Stimulated activated memory B cell treated with anti-CD40 and anti-IgM and Interleukin-4, amounts not matched to agents 10 μg/mL and 1 μg/mL and 100 μg/mL, for 72 hours (primary cell): Measurements from ENCODE around the gene MINAR2.

ENCODE experiments used
- ATAC-seq: fragments of 150-1000 bp; cut with Tn5 transposase; 2 replicates; pipeline ENCODE4 v1.10.0; 2021
- H3K27ac Mint-ChIP-seq: one replicate; pipeline ENCODE4 v1.8.0; 2022; ENCODE audit warnings: mild to moderate bottlenecking, mixed read lengths
- H3K27me3 Mint-ChIP-seq: one replicate; pipeline ENCODE4 v1.8.0; 2022; ENCODE audit warnings: mixed read lengths
- H3K36me3 Mint-ChIP-seq: one replicate; pipeline ENCODE4 v1.8.0; 2022; ENCODE audit warnings: mixed read lengths
- H3K4me1 Mint-ChIP-seq: one replicate; pipeline ENCODE4 v1.8.0; 2022; ENCODE audit warnings: mixed read lengths
- H3K4me3 Mint-ChIP-seq: one replicate; pipeline ENCODE4 v1.8.0; 2022; ENCODE audit warnings: mild to moderate bottlenecking, moderate library complexity, mixed read lengths
- H3K9me3 Mint-ChIP-seq: one replicate; pipeline ENCODE4 v1.8.0; 2022; ENCODE audit warnings: mixed read lengths

The MINAR2 gene

DNA sequence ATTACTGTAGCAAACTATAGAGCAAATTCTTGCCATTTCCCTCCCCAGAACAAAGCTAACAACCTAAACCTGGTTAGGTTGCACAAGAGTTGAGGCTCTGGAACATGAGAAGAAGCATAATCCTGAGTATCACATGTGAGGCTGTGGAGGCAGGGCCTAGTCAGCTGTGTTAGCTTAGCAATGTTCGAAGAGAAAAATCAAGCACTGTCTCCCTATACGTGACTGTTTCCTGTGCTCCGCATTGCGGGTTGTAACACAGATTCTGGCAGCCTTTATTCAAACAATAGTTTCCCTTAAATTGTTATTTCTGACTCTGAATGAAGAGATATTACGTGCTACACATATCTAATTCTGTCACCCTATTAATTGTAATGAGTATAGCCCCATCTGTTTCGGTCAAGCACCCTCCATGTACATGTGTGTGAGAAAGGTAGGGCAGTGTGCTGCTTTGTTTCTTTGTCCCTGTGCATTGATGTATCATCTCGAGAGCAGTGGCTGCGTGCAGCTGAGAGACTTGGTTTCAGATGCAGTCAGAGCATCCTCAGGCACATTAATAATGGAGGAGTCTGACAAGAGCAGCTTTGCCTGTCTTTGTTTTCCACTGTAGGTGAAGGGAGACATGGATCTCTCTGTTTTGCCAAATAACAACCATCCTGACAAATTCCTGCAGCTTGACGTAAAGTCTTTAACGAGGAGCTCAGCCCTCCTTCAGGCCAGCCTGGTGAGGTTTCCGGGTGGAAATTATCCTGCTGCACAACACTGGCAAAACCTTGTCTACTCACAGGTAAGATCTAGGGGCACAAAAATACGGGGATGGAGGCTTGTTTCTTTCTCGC is at the start of gene MINAR2:
MINAR2 (plus strand) TSS at position 523 of the 836 bp plus-strand sequence; CDS start at position 620, 97 bp downstream.
- Mint-ChIP-seq H3K9me3 (no peaks in the 10 kb centered on the region), H3K27me3 (no peaks in the 10 kb centered on the region), H3K4me3 (no peak within 1 kb of the TSS), H3K27ac (no peak within 1 kb of the TSS), H3K36me3 (no peaks in the 10 kb centered on the region), H3K4me1 (no peaks in the 10 kb centered on the region)
- no peak for ATAC-seq

DNA sequence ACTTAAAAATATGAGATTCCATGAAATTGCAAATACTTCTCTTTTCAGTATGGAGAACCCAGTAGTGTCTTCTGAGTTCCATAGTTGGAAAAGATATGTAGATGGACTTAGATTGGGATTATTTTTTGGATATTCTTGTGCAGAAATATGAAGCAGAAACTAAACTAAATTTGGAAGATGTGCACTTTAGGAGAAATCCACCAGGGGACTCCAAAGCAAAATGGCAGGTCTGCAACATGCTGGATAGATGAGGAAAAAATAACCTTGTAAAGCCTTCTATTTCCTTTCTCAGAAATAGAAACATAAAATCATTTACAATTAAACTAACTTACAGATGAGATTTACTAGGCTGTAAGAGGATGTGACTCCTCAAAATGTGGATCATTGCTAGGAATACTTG is 49.2 kb upstream of the MINAR2 start:
- Mint-ChIP-seq H3K36me3 (no peaks in the 10 kb centered on the region), H3K27me3 (no peaks in the 10 kb centered on the region), H3K4me1 (no peaks in the 10 kb centered on the region), H3K9me3 (no peaks in the 10 kb centered on the region), H3K4me3 (no peak overlapping the region), H3K27ac (no peak overlapping the region)
- ATAC-seq, result no peak

DNA sequence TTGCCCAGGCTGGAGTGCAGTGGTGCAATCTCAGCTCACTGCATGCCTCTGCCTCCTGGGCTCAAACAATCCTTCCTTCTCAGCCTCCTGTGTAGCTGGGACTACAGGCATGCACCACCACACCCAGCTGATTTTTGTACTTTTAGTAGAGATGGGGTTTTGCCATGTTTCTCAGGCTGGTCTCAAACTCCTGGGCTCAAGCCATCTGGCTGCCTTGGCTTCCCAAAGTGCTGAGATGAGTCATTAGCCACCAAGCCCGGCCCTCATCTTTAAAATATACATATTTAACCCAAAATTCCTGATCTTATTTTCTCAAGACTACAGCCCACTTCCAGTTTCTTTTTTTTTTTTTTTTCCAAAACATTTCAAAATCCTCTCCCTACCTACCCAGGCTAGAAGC is 31.7 kb upstream of the MINAR2 start:
- ATAC-seq, result no peak
- Mint-ChIP-seq H3K9me3 (no peaks in the 10 kb centered on the region), H3K27me3 (no peaks in the 10 kb centered on the region), H3K4me1 (no peaks in the 10 kb centered on the region), H3K36me3 (no peaks in the 10 kb centered on the region), H3K27ac (no peak overlapping the region), H3K4me3 (no peak overlapping the region)

DNA sequence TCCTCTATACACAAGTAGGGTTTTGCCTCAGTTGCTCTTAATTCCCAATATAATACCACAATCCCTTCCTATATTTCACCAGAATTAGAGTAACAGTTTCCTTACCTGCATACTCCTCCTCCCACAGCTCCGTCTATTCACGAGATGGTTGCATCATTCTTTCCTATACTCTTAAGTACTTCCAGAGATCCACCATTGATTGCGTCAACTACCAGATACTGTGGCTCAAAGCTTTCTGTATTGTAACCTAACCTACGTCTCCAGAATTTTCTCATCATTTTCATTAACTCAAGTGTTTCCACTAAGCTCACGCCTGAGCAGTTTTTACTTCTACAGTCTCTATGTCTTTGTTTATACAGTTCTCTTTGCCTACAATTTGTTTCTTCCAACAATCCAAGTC is 31.2 kb upstream of the MINAR2 start:
- Mint-ChIP-seq H3K36me3 (no peaks in the 10 kb centered on the region), H3K9me3 (no peaks in the 10 kb centered on the region), H3K27me3 (no peaks in the 10 kb centered on the region), H3K4me3 (no peak overlapping the region), H3K4me1 (no peaks in the 10 kb centered on the region), H3K27ac (no peak overlapping the region)
- no peak for ATAC-seq

- no peaks in the 10 kb centered on the region for H3K36me3 Mint-ChIP-seq
- H3K27me3 Mint-ChIP-seq, result no peaks in the 10 kb centered on the region
- ATAC-seq, result no peak
- no peaks in the 10 kb centered on the region for H3K9me3 Mint-ChIP-seq
- no peak overlapping the region for H3K4me3 Mint-ChIP-seq
- no peak overlapping the region for H3K27ac Mint-ChIP-seq
- H3K4me1 Mint-ChIP-seq, result no peaks in the 10 kb centered on the region
Observed at GRCh38 chr5:129717751-129718310, 30.1 kb upstream of the MINAR2 start.

DNA sequence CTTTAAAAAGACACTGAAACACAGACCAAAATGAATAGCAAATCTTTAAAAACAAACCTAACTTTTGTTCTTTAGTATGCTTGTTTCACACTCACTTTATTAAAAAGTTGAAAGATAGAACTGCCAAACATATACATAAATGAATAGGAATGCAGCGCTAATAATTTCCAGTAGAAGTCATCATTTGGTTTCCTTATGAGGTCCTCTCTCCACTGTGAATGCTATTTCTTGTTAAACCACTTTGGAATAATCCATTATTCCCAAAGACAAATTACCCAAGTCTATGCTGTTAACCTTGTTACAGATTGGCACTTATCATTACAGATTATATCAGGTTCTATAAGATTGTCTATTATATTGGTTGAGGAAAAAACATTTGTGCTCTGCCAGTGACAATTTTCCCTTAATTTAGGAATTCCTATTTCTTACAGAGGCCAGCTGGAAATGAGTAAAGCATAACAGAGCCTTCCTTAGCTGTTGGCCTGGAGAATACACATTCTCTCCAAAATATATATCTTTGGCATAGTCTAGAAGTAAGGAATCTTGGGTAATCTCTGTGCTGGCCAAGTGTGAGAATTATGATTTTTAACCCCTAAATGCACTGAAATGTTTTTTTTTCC is 29.3 kb upstream of the MINAR2 start:
- Mint-ChIP-seq H3K9me3 (no peaks in the 10 kb centered on the region), H3K36me3 (no peaks in the 10 kb centered on the region), H3K4me3 (no peak overlapping the region), H3K27me3 (no peaks in the 10 kb centered on the region), H3K27ac (no peak overlapping the region), H3K4me1 (no peaks in the 10 kb centered on the region)
- no peak for ATAC-seq

GRCh38 chr5:129724222-129724621 is 23.7 kb upstream of the MINAR2 start:
- no peak overlapping the region for H3K27ac Mint-ChIP-seq

DNA sequence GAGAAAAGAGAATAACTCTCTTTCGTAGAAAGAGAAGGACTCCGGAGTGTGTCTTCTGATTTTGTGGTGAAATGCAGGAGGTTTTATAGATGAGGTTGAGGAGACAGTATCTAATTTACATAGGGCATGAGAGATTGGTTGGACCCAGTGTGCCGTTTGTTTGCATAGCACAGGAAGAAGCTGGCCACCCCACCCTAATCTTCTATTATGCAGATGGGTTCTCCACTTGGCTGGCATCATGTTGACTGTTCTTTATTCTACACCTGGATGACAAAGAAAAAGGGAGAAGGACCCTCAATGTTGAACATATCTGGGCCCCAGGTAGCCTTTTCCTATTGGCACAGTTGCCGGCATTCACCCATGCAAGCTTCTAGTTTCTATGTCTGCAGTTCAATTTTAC is 23.2 kb upstream of the MINAR2 start:
- Mint-ChIP-seq H3K4me1 (no peaks in the 10 kb centered on the region), H3K9me3 (no peaks in the 10 kb centered on the region), H3K36me3 (no peaks in the 10 kb centered on the region), H3K27me3 (no peaks in the 10 kb centered on the region), H3K27ac (no peak overlapping the region), H3K4me3 (no peak overlapping the region)
- ATAC-seq, result no peak

More at GRCh38 chr5:129724222-129724621, 23.7 kb upstream of the MINAR2 start:
- no peak for ATAC-seq
- Mint-ChIP-seq H3K4me3 (no peak overlapping the region), H3K4me1 (no peaks in the 10 kb centered on the region), H3K27me3 (no peaks in the 10 kb centered on the region), H3K36me3 (no peaks in the 10 kb centered on the region), H3K9me3 (no peaks in the 10 kb centered on the region)

- H3K36me3 Mint-ChIP-seq, result no peaks in the 10 kb centered on the region
- no peak for ATAC-seq
- H3K27ac Mint-ChIP-seq, result no peak overlapping the region
- no peaks in the 10 kb centered on the region for H3K9me3 Mint-ChIP-seq
- H3K4me1 Mint-ChIP-seq, result no peaks in the 10 kb centered on the region
- no peaks in the 10 kb centered on the region for H3K27me3 Mint-ChIP-seq
- H3K4me3 Mint-ChIP-seq, result no peak overlapping the region
Observed at GRCh38 chr5:129739773-129740172, 8.1 kb upstream of the MINAR2 start.

- no peaks in the 10 kb centered on the region for H3K36me3 Mint-ChIP-seq
- ATAC-seq, result no peak
- H3K27ac Mint-ChIP-seq, result no peak overlapping the region
- H3K9me3 Mint-ChIP-seq, result no peaks in the 10 kb centered on the region
- no peak overlapping the region for H3K4me3 Mint-ChIP-seq
- H3K4me1 Mint-ChIP-seq, result no peaks in the 10 kb centered on the region
- H3K27me3 Mint-ChIP-seq, result no peaks in the 10 kb centered on the region
Observed at GRCh38 chr5:129743541-129744187, 4.2 kb upstream of the MINAR2 start.

DNA sequence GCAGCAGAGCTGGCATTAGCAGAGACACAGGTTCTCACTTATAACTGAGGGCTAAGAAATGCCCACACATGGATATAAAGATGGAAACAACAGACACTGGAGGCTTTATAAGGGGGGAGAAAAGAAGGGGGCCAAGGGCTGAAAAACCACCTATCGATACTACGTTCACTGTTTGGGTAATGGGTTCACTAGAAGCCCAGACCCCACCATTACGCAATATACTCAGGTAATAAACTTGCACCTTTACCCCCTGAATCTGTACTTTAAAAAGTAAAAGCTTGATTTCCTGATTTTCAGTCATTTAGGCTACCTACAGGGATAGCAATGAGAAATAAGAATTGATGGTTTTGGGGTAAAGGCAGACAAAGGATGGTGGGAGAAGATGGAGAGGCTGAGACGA is 1.9 kb upstream of the MINAR2 start:
- Mint-ChIP-seq H3K4me3 (no peak overlapping the region), H3K27me3 (no peaks in the 10 kb centered on the region), H3K27ac (no peak overlapping the region), H3K9me3 (no peaks in the 10 kb centered on the region), H3K4me1 (no peaks in the 10 kb centered on the region), H3K36me3 (no peaks in the 10 kb centered on the region)
- no peak for ATAC-seq

DNA sequence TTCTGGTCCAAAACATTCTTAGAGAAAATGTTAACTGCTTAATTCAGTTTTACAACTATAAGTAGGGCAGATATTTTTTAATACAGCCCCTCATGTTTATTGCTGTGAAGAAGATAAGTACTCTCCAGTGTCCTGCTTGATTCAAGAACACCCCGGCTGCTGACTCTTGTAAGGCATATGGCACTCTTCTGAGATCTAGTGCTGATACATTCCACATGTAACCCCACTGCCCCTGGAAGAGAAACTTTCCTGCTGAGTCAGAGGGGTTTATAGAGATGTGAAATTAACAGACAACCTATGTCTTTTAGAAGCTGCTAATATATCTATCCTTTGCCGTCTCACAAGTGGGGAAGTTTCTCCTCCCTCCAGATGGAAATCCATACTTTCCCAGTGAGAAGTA is 1.0 kb upstream of the MINAR2 start:
- H3K4me1 Mint-ChIP-seq, result no peaks in the 10 kb centered on the region
- no peak overlapping the region for H3K27ac Mint-ChIP-seq
- no peaks in the 10 kb centered on the region for H3K36me3 Mint-ChIP-seq
- H3K4me3 Mint-ChIP-seq, result no peak overlapping the region
- H3K27me3 Mint-ChIP-seq, result no peaks in the 10 kb centered on the region
- no peak for ATAC-seq
- H3K9me3 Mint-ChIP-seq, result no peaks in the 10 kb centered on the region

DNA sequence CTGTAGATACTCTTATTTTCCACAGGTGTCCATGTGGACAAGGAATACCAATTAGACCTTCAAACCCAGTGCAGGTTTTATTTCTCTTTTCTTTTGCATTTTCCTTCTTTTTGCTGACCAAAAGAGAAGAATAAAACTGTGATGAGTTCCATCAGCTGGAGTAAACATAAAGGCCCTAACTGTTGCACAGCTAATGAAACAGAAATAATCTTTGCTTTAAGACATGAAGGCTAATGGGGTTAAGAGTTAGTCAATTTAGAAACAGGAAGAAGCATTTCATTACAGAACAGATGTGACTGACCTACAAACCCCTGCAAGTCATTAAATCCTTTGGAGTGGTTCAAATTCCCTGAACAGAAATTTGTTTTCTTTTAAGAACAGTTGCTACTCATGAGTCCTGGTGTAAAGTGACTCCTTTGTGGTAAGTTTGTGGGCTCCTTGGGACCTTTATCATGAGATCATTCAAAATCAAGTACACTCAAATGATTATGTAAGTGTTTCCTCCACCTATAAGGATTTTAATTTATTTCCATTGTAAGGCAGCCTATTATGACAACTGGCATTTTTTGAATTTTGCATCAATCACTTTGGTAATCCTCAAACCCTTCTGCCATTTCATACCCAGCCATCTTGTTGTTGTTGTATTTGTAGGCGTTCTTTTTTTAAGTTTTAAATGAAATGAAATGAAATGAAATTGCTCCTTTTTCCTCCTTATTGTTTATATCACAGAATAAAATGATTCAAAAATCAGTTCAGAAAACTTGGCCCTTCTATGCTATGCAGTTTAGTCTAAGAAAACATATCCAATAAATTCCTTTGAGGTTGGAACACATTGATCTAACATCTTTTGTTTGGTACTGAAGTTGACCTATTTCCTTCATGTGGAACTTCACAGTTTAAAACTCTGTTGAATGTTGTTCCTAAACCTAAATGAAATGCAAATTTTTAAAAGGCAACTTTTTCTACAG is 1.3 kb downstream of the MINAR2 start:
- no peaks in the 10 kb centered on the region for H3K36me3 Mint-ChIP-seq
- no peaks in the 10 kb centered on the region for H3K9me3 Mint-ChIP-seq
- H3K27ac Mint-ChIP-seq, result no peak overlapping the region
- no peak overlapping the region for H3K4me3 Mint-ChIP-seq
- no peak for ATAC-seq
- no peaks in the 10 kb centered on the region for H3K27me3 Mint-ChIP-seq
- no peaks in the 10 kb centered on the region for H3K4me1 Mint-ChIP-seq

DNA sequence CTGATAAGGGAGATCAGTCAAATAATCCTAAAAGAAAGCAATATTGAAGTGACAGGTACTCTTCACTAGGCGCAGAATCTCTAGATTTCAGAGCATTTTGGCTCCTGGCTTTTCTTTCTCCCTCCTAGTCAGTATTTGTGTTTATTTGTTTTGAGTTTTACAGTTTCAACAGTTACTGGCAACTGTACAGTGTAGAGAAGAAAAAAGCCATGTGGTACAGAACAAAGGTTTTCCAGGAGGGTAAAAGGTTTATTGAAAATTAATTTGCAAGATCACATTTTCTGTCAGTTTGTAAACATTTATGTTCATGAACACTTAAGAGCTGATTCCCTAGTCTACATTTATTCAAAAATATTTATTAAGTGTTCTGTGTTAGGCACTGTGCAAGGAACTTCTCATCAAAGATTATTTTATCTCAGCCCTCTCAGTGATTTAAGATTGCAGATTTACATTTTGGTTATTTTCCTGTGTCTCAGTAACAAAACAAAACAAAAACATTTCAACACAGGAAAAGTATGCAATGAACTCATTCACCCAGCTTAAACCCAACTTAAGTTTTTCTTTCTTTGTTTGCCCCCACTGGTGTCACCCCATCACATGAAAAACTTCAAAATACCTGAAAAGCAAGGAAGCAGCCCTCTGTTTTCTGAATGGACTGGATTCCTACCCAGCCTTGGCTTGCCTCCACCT is 12.9 kb downstream of the MINAR2 start:
- Mint-ChIP-seq H3K36me3 (no peaks in the 10 kb centered on the region), H3K27ac (no peak overlapping the region), H3K27me3 (no peaks in the 10 kb centered on the region), H3K4me1 (no peaks in the 10 kb centered on the region), H3K9me3 (no peaks in the 10 kb centered on the region), H3K4me3 (no peak overlapping the region)
- no peak for ATAC-seq
